Activated CD4-positive, alpha-beta T cell treated with anti-CD3 and anti-CD28 coated beads for 4 hours (primary cell): ENCODE data around the gene URAD.

ENCODE experiments used
- DNase-seq, 2 donors: peaks; one replicate each; pipeline ENCODE4 v3.0.0-alpha.2; 2020

Gene URAD

DNA sequence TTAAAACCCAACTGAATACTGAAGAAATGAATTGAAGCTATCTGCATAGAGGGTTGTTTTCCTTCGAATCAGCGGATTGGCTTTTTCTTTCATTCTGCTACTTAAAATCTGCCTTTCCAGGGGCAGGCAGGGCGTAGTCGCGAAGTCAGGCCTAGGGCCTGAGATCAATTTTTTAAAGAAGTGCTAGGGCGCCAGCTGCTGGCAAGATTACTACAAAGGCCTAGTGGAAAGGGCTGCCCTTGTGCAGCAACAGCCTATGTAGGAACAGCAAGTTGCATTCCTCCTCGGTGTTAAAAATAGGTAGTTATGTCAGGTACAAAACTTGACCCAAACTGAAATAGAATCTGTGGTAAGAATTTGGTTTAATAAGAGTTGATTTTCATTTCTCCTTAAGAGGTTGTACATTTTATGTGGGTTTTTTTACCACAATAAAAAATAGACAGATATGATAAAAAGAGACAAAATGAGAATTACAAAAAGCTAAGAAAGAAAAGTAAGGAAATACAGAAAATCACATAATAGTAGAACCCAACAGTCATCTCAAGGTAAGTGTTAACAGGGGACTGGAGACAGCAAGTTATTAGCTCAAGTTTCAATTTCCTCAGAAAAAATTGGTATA lies 9.5 kb upstream of the URAD start:
- DNase-seq = no peak

DNA sequence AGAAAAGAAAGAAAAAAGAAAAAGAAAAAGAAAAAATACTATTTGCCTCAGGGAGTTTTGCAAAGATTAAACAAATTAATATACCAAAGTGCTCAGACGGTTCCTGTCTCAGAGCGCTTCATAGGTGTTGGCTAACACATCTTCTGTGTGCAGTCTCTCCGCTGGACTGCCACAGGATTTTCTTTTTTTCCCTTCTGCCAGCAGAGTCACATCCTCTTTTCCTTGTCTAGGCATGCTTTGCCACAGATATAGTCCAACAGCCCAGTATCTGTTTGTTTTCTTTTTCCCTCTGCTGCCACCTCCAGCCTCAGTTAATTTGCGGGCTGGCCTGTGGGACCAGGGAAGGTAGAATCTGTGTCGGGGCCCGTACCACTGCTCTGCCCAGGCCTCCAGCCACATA lies 3.4 kb upstream of the URAD start:
- DNase-seq = no peak

DNA sequence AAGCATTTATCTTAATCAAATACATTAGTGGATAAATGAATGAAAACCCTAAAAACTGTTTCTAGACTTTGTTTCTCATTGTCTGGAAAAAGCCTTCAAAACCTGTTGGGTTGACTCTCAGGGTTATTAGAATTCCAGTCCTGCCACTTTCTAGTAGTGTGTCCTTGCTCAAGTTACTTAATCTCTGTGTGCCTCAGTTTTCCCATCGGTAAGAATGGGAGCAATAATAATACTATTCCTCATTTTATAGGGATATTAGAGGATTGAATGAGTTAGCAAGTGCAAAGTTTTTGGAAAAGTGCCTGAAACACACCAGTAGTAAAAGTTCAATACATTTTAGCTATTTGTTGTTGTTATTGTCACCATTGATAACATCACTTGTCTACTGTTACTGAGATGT lies 2.9 kb downstream of the URAD start:
- no peak for DNase-seq

DNA sequence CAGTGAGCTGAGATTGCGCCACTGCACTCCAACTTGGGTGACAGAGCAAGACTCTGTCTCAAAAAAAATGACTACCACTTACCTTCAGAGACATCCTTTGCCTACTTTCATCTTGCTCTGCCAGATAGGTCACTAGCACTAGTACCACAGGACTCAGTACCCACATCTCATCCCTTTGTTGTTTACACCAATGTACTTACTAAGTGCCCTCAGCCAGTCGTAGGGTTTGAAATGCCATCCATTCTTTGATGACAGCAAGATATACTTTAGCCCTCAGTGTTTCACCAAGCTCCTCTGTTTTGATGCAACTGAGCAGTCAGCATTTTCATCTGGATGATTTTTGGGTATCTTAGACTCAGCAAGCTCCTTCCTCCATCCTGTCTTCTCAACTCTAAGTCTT lies 6.1 kb downstream of the URAD start:
- no peak for DNase-seq

DNA sequence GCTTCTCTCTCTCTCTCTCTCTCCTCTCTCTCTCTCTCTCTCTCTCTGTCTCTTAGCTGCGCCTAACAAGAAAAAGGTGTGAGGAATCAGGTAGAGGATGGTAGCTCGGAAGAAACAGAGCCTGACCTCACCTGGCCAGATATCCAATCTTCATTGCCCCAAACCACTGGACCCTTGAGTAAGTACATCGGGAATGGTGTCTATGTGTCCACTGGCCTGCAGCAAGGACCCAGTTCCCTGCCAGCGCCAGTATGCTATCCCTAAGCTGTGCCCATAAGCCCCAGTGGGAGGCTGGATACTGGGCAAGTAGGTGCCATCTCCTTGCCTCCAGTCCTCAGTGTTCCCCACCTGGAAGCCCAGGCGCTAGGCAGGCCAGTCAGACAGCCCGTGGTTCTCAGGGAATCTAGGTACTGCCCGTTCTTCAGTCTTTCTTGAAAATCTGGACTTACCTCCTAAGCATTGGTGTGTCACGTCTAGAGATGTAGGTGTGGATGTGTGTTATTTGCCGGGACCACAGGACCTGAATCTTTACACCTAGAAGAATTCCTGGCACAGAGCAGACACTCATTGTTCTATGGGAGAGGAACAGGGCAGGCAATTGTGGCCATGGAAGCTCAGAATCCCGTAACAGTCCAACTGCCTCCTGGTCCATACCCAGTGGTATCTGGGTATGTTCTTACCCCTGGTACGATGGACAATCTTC lies 7.3 kb downstream of the URAD start:
- no peak for DNase-seq

DNA sequence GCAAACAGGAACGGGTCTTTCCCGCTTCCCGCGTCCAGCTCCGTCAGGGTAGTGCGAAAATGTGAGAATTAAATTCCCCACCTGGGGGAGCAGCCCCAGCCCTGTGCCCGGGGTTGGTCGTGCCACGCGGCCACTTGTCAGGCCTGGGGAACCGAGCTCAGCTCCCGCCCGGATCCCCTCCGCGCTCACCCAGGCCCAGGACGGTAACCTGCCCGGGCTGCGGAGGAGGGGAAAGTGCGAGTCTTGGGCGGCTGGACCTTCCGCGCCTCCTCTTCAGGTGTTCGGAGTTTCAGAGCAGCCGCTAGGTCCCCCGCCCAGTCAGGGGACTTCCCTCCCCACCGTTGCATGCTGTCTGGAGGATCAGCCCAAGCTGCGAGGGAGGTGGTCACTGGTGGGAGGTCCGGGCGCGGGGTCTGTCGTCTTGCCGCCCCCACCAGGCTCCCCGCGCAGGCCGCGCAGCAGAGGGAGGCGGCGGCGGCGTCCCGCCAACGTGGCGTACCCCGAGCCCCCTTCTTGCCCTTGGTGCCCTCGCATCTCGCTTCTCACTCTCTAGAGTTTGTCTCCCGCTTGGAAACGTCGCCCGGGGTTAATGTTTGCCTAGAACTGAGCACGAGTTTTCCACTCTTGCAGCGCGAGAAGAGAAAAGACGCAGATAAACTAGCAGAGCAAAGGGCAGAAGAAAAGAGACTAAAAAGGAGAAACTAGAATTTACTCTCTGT lies 8.1 kb downstream of the URAD start:
- DNase-seq = no peak

DNA sequence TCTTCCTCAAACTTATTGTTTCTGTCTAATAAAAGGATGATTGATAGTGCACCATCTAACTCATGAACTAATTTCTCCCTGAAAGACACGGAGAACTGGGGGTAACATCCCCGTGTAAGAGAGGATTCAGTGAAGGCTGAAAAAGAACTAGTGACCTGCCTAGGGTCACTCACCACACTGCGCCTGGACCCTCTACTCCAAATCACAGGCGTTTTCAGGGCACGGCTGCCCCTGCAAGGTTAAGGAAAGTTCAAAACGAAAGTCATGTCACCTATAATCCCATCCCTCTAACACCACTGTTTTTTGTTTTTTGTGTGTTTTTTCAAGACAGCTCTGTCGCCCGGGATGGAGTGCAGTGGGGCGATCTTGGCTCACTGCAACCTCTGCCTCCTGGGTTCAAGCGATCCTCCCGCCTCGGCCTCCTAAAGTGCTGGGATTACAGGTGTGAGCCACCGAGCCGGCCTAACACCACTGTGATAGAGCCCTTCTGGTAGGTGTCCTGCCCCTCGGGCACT lies 8.7 kb downstream of the URAD start:
- no peak for DNase-seq

DNA sequence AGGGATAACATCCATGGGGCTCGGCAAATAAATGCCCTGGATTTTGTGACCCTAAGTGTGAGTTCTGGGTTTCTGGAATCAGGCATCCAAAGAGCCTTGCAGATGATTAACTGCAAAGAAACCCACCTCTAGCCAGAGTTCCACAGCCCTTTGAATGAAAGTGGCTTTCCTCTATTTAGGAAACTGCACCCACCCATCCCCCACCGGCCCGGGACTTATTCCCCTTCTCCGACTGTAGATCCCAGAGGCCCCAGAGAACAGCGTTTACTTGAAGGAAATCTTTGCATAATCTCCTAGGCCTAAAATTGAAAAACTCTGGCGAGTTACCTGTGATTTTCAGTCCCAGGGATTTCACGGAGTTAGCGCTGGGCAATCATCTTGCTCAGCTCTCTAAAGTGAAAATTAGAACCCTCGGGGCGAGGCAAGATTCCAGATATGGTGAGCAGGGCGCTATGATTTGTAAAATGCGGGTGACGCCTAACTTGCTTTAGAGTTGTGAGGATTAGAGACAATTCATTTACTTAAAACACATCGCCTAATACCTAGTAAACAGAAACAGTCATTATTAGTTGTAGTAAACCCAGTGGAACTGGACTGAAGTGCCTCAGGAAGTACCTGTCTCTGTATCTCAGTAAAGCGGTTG lies 9.4 kb downstream of the URAD start:
- DNase-seq = no peak

DNA sequence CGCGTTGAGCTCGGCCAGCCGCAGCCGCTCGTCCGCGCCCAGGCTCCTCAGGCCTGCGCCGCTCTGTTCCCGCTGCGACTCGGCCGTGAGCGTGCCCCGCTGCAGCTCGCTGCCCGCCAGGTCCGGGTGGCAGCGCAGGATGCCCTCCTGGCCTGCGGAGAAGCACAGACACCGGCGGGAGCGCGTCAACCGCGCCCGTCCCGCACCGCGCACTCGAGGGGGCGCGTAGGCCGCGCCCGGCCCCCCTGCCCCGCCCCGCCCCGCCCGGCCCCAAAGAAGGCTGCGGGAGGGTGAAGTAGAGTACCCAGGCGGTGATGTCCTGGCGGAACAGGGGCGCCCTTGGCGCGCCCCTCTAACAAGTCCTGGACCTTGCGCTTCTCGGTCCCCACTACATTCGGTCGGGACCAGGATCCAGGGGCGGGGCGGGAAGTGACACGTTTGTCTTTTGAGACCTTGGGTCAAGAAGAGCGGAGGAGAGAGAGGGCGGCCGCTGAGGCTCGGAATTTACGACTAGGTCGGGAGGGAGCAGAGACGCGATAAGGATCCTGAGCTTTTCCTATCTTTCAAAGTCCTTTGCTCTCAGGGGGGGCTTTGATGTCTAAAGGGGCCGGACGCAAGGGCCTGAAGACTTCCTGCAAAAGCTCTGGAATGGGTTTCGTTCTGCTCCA lies 10.1 kb downstream of the URAD start:
- DNase-seq = no peak

DNA sequence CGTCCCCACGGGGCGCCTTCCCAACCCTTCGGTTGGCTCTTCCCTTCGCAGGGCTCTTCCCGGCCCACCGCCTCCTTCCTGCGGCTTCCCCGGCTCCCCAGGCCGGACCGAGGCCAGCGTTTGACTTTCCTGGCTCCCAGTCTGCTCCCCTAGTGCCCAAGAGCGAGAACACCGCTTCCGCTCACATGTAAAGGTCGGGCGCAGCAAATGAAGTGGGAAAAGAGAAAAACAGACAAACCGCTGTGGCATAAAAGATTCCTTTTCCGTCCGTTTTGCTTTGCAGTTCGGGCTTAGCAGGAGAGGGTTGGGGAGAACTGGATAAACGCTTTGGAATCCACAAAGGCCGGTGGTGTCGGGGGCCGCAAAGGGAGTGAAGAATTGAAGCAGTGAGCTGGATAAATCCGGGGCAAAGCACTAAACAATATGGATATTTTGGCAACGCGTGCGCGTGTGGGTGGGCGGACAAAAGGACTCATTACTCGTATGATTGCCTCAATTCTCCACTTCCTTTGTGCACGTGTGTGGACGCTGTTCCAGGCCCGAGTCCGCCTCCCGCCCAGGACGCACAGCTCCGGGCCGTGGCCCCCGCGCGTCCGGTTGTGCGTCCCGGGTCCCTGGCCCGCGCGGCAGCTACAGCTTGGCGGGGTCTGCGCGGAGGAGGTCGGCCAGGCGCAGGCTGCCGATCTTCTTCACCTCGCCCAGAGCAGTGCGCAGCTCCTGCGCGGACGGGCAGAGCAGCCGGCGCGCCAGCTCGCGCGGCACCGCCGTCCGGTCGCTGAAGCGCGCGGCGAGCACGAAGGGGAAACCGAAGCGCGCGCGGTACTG lies 10.8 kb downstream of the URAD start:
- no peak for DNase-seq

DNA sequence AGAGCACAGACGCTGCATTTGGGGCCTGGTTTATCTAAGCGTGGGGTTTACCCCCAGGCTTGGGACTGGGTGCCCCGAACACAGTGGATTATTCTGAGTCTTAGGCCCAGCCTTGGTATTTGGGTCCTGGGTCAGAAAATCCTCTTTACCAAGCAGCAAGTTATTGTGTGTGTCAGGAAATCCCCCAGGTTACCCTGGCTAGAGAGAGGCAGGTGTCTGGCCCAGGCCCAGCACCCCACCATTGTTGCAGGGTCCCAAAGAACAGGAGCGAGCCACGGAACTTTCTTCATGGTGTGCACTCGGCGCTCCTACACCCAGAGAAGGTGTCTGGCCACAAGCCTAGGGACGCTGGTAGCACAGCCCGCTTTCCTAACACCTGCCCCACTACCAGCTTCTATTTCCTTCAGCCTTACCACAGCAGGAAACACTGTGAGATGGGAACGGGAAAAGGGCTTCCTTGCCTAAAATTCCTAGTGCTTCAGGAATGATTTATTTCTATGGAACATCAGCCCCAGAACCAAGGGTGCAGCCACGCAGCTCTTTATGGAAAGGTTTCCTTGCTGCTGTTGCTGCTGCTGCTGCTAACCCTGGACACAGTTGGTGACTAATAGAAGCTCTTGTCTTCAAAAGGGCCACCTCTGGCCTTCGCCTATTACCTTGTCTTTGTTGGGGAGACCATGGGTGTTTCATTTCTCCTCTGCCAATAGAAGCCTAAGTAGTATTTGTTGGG lies 12.0 kb downstream of the URAD start:
- no peak for DNase-seq

DNA sequence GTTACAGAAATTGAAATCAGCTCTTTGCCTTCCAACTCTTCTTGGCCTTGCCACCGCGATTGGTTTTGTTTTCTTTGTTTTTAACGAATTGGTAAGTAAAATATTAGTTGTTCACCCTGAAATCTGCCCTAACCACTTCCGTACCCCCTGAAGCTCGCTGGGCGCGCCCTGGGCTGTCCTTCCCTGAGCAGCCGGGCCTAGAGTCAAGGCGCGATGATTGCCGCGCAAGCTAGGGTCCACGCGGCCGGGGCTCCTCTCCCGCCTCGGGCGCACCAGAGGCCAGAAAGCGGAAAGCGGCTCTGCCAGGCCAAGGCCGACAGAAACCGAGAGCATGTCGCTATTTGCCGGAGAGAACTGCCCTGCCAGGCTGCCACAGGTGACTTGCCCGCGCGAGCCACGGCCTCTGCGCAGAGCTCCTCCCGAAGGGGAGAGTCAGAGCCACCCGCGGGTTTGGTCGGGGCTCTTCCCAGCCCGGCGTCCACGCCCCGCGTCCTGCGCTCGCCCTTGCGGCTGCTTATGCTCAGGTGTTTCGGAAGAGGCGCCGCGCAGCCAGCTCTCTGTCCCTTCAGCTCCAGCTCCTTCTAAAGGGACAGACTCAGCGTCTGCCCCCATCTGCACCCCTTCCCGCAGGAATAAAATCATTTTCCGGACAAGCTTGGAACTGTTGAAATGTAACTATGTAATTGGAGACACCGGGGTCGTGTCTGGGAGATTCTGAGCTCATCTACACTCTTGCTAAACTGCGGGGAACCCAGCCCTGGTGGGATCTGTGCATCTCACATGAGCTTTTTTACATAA lies 12.7 kb downstream of the URAD start:
- no peak for DNase-seq

DNA sequence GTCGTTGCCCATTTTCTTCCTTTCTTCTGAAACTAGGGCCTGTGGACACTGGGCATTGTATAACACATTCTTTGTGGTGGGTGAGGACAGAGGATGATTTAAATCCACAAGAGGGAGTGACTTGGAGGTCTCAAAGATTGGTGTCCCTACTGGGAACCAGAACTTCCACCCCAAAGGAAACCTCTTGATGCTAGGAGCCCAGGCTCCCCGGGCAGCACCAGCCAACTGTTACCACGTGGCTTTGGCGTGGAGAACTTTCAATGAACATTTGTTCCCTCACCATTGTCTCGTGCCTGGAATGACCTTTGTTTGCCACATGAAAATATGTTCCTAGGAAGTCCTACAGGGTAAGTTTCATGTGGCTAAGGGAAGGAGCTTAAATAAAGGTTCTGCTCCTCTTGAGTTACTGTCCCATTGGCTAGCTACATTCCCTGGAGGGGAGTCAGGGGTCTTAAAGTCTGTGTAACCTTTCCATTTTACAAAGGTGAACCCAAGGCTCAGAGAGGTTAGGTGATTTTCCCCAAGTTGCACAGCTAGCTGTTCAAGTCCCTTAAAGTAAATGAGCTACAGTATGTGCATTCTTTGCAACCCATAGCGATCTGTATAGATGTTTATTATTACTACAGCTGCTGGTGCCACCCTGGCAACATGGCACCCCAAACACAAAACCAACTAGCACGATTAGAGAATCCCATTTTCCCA lies 14.4 kb downstream of the URAD start:
- DNase-seq = no peak

DNA sequence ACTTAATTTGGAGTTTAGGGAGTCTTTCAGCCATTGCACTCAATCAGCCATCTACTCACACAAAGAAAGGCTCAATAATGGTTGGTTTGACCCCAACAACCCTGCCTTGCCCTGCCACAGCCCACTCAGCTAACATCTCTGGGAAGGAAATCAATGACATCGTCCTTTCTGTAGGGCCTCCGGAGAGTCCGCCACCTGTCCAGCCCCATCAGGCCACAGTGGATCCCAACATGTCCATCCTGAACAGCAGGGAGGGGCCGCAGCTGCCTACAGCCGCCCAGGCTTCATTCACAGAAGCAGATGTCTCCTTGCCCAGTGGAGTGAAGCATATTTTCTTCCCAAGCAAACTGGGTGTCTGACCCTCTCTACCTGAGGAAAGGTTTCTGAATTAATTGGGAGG lies 15.2 kb downstream of the URAD start:
- DNase-seq = no peak

DNA sequence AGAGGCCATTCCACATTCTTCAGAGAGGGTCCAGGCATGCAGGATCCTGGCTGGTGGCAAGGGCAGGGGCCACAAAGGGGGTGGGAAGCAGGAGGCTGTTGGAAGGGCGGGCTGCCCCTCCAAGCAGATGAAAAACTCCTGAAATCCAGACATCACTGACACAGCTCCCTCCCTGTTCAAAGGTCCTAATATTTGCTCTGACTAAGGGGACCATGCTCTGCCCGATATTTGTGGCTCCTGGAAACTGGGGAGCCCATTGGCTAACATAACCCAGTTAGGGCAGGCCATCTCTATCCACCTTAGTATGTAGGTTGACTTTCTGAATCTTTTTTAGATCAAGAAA lies 16.0 kb downstream of the URAD start:
- DNase-seq = no peak

DNA sequence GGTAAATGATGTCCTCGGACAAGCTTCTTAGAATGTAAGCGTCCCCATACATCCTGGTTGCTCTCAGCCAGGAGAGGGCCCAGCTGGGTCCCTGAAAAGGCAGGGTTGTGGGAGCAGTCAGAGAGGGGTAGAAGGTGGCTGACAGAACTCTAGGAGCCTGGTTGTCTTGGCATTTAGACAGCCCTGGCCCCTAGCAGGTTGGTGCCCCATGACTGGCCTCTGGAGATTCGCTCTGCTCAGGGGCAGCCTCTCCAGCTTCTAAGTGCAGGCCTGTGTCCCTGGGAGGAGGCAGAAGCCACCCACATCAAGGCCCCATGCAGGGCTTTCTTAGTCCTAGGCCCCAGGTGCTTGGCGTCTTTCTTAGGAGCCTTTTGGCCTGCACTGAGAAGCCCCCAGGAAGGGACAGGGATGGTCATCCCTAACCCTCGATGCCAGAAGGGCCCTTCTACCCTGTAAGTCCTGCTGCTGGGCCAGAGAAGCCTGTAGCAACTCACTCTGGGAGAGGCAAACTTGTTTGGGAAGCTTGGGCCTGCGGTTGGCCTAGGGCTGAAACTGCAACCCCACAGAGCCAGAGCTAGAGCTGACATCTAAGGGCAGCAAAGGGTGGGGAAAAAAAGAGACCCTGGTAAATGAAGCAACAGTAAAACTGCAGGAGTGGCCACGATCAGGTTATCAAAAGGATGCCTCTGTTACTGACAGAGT lies 16.6 kb downstream of the URAD start:
- DNase-seq = no peak

DNA sequence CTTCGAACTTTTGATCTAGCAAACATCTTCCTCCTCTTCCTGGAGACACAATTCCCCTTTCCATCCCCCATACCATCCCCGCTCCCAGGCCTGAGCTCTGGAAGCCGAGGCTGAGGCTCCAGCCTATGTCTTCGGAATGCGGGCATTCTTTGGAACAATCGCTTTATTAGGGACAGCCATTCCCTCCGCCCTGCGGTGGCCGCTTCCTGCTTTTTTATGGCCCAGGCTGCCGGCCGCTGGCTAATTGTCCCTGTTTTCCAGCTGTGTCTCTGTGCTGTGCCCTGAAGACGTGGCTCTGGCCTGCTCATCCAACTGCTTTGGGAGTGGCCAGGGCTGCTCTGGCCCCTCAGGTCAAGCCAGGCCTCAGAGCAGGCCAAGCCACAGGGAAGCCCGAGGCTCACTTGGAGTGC lies 17.3 kb downstream of the URAD start:
- no peak for DNase-seq

DNA sequence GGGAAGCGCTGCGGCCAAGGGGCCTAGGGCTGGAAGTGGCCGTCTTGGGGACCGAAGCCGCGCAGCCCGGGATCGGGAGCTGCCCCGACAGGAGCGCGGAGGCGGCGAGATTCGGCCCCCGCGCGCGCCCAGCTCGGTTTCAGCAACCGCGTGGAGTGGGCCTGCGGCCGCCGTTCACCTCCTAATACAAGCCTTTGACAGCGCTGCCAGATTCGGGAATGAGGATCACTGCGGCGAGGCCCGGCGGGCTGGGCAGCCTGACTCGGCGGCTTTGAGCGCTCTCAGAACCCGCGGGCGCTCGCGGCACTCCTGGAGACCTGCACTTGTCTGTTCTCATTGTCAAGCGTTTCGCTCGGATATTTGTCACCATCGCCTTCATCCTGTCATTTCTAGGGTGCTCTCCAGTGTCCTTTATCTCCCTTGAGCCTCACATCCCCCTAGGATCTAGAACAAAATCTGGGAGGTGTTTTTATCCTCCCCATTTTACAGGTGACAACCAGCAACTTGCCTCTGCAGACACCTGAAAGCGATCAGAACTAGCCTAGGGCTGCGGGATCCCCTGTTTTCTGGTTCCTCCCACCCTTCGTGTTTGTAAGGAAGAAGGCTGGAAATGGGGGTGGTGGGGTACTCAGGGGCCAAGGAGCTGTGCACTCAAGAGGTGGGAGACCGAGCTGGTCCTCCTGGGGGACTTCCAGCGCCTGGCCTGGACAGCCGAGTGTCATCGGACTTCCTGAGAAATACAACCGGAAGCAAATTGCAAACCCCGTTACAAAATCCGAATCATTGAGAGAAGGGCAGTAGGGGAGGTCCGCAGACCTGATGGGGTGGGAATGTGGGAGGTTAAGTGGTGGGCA lies 17.9 kb downstream of the URAD start:
- DNase-seq = no peak
